Adrenal gland (tissue), 5 donors: ENCODE data around the gene AOPEP.

ENCODE experiments used
- POLR2A ChIP-seq, 2 donors: fragments of 450-650 bp; IDR thresholded peaks; one replicate each; pipeline ENCODE4 v1.6.1; 2017; ENCODE audit warnings: antibody characterized with exemption in 2 of 2, mild to moderate bottlenecking in 2 of 2, moderate library complexity in 1 of 2
- TF ChIP-seq, protein P1 (sequence below), 6 experiments: fragments of 450-650 bp in 4 of 6; fragments of 200-600 bp in 2 of 6; sonication (generic) in 1 of 6; IDR thresholded peaks; 1 replicate in 5 of 6; 2 replicates in 1 of 6; pipeline versions ENCODE4 v1.5.1 to v1.8.0; 2016 to 2021; ENCODE audit warnings: antibody characterized with exemption in 6 of 6, mild to moderate bottlenecking in 2 of 6, moderate library complexity in 1 of 6
- donor health status: DM: no; HTN: no; CAD: no.

DNA sequence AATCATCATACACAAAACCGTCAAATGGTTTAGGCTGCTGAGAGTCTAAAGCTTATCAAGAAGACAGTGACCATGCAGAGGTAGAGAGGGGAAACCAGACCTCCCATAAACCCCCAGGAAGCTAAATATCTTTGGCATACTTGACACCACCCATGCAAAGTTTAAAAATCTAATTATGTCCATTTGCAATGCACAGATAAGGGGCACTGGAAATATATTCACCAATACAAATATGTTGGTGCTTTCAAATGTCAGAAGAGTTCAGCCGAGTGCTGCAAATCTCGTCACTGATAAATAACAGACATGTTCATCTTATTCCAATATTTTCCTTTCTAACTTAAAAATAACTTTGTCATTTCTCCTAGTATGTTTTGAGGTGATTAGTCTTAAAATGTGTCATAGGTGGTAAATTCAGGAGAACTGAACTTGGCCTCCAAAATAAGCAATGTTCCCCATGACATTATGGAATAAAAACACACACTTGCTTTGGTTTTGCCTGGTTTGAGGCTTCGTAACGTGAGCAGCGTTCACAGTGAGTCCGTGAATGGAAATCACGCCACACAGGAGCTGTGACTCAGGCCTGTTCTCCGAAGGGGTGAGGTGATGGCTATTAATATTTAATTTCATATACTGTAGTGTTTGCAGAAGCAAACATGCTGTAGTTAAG is 182.2 kb downstream of the AOPEP start:
- TF ChIP-seq, protein P1, sequence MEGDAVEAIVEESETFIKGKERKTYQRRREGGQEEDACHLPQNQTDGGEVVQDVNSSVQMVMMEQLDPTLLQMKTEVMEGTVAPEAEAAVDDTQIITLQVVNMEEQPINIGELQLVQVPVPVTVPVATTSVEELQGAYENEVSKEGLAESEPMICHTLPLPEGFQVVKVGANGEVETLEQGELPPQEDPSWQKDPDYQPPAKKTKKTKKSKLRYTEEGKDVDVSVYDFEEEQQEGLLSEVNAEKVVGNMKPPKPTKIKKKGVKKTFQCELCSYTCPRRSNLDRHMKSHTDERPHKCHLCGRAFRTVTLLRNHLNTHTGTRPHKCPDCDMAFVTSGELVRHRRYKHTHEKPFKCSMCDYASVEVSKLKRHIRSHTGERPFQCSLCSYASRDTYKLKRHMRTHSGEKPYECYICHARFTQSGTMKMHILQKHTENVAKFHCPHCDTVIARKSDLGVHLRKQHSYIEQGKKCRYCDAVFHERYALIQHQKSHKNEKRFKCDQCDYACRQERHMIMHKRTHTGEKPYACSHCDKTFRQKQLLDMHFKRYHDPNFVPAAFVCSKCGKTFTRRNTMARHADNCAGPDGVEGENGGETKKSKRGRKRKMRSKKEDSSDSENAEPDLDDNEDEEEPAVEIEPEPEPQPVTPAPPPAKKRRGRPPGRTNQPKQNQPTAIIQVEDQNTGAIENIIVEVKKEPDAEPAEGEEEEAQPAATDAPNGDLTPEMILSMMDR (IDR thresholded peaks at IDR 0.05): no peak
- TF ChIP-seq POLR2A (IDR thresholded peaks at IDR 0.05): no peak
